ENCODE measurements around the gene CCP110. TPM values are rescaled to one million over a fixed set of nuclear protein-coding genes. Genes with fewer than 3 reads are reported as not detected.

CCP110 gene
- total RNA-seq, 1 experiment from 2014 or later = 5.4 TPM

DNA sequence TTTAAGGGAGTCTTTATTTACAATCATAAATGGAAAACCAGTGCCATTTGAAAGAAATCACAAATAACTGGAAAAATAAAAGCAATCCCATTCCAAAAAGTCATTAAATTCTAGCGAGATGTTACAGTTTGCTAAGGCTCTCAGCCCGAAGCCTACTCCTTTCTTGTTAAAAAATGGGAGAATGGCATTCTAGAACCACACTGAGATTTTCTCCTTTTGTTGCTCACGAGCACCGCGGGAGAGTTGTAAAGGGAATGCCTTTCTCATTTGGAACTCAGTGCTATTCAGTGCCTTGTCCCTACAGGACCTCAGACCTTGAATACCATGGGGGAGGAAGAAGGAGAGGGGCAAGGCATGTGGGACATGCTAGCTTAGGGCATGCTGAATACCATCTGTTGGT lies 38.1 kb upstream of the CCP110 start:
- no TSS peak for BruUV-seq (replicated peaks)
- CTCF ChIA-PET = no interaction called here

DNA sequence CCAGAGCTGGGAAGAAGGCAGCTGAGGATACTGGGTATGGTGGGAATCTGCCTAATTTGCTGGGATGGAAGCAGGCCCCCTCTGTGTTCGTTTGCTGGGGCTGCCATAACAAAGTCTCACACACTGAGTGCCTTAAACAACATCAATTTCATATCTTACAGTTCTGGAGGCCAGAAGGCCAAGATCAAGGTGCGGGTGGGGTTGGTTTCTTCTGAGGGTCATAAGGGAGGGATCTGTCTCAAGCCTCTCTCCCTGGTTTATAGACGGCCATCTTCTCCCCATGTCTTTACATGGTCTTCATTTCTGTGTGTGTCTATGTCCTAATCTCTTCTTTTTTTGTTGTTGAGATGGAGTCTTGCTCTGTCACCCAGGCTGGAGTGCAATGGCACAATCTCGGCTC lies 37.7 kb upstream of the CCP110 start:
- no peak for ATAC-seq
- CTCF ChIA-PET = no interaction called here
- H3K79me2 ChIP-seq (ENCODE audit: low read length) = no peaks in the 10 kb centered on the region

More for the DNA sequence above, 38.1 kb upstream of the CCP110 start:
- Histone ChIP-seq H3F3A (ENCODE audit: low read length, unreplicated experiment) (no peaks in the 10 kb centered on the region), H3K36me3 (ENCODE audit: low read depth, low read length) (peaks cover 6% of the 10 kb centered on the region), H3K27me3 (ENCODE audit: low read length) (no peaks in the 10 kb centered on the region), H3K4me2 (ENCODE audit: low read length) (no peak overlapping the region), H3K27ac (ENCODE audit: low read length) (no peak overlapping the region), H3K9ac (ENCODE audit: low read length) (no peak overlapping the region), H2AFZ (ENCODE audit: low read length) (no peak overlapping the region), H3K4me3 (ENCODE audit: low read length) (no peak overlapping the region), H3K9me3 (ENCODE audit: low read length) (no peaks in the 10 kb centered on the region), H3K9me2 (replicated peaks; ENCODE audit: low read length) (no peaks in the 10 kb centered on the region), H3K79me2 (ENCODE audit: low read length) (no peaks in the 10 kb centered on the region), H4K20me1 (ENCODE audit: low read length) (no peaks in the 10 kb centered on the region), H3K4me1 (ENCODE audit: insufficient read depth, low read length) (peaks cover 6% of the 10 kb centered on the region; the same call in 1 of the 2 replicates)
- DNase-seq = no peak
- no peak for TF ChIP-seq EZH2 (IDR thresholded peaks at IDR 0.05; ENCODE audit: low read length, unreplicated experiment)
- TF ChIP-seq, protein P1, sequence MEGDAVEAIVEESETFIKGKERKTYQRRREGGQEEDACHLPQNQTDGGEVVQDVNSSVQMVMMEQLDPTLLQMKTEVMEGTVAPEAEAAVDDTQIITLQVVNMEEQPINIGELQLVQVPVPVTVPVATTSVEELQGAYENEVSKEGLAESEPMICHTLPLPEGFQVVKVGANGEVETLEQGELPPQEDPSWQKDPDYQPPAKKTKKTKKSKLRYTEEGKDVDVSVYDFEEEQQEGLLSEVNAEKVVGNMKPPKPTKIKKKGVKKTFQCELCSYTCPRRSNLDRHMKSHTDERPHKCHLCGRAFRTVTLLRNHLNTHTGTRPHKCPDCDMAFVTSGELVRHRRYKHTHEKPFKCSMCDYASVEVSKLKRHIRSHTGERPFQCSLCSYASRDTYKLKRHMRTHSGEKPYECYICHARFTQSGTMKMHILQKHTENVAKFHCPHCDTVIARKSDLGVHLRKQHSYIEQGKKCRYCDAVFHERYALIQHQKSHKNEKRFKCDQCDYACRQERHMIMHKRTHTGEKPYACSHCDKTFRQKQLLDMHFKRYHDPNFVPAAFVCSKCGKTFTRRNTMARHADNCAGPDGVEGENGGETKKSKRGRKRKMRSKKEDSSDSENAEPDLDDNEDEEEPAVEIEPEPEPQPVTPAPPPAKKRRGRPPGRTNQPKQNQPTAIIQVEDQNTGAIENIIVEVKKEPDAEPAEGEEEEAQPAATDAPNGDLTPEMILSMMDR (conservative IDR thresholded peaks at IDR 0.05; ENCODE audit: low read depth, low read length) = no peak
- no peak for TF ChIP-seq EZH2phosphoT487 (IDR thresholded peaks at IDR 0.05; ENCODE audit: borderline replicate concordance, low read length)
- POLR2A ChIA-PET (ENCODE audit: unreplicated experiment) = no interaction called here
- intact Hi-C loops (cut with micrococcal nuclease) = no loop called here
- no peak for ATAC-seq

DNA sequence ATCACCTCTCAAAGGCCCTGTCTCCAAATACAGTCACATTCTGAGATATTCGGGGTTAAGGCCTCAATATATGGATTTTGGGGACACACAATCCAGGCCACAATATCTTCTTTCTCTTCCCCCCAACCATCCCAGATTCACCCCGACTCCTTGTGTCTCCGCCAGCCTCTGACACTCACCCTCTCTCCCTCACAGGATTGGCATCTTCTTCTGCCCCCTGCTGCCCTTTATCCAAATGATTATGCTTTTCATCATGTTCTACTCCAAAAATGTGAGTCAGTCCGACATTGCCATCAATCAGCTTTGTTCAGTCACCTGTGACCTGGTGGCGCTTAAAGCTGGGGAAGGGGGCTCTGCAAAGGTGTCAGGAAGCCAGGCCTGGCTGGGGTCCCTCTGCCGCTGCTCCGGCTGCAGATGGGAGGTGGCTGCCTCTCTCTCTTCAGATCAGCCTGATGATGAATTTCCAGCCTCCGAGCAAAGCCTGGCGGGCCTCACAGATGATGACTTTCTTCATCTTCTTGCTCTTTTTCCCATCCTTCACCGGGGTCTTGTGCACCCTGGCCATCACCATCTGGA lies 36.9 kb upstream of the CCP110 start:
- Histone ChIP-seq H3K79me2 (ENCODE audit: low read length) (no peaks in the 10 kb centered on the region), H3K27me3 (ENCODE audit: low read length) (no peaks in the 10 kb centered on the region), H3K36me3 (ENCODE audit: low read depth, low read length) (no peaks in the 10 kb centered on the region; the same call in 1 of the 2 replicates), H3K9me3 (ENCODE audit: low read length) (no peaks in the 10 kb centered on the region), H3K4me2 (ENCODE audit: low read length) (no peak overlapping the region), H3K27ac (ENCODE audit: low read length) (no peak overlapping the region), H3F3A (ENCODE audit: low read length, unreplicated experiment) (no peaks in the 10 kb centered on the region), H3K4me1 (ENCODE audit: insufficient read depth, low read length) (no peaks in the 10 kb centered on the region), H3K9ac (ENCODE audit: low read length) (no peak overlapping the region), H4K20me1 (ENCODE audit: low read length) (no peaks in the 10 kb centered on the region), H2AFZ (ENCODE audit: low read length) (no peak overlapping the region), H3K9me2 (replicated peaks; ENCODE audit: low read length) (no peaks in the 10 kb centered on the region), H3K4me3 (ENCODE audit: low read length) (no peak overlapping the region)
- ChIA-PET CTCF (no interaction called here), POLR2A (ENCODE audit: unreplicated experiment) (no interaction called here)
- no peak for ATAC-seq
- no peak for TF ChIP-seq EZH2 (IDR thresholded peaks at IDR 0.05; ENCODE audit: low read length, unreplicated experiment)
- TF ChIP-seq, protein P1 (conservative IDR thresholded peaks at IDR 0.05; ENCODE audit: low read depth, low read length) = peak; percentile 33
- TF ChIP-seq EZH2phosphoT487 (IDR thresholded peaks at IDR 0.05; ENCODE audit: borderline replicate concordance, low read length) = no peak
- BruUV-seq (replicated peaks) = no TSS peak
- DNase-seq = no peak
- intact Hi-C loops (cut with micrococcal nuclease) = no loop called here

More for the DNA sequence above, 37.7 kb upstream of the CCP110 start:
- POLR2A ChIA-PET (ENCODE audit: unreplicated experiment) = no interaction called here
- peaks cover 6% of the 10 kb centered on the region for H3K36me3 ChIP-seq (ENCODE audit: low read depth, low read length)
- H3K27me3 ChIP-seq (ENCODE audit: low read length) = no peaks in the 10 kb centered on the region
- 0 out of 2 replicates have a peak, but pooled peaks cover 1% of the 10 kb centered on the region for H3K4me1 ChIP-seq (ENCODE audit: insufficient read depth, low read length)
- H2AFZ ChIP-seq (ENCODE audit: low read length) = no peak overlapping the region
- intact Hi-C loops (cut with micrococcal nuclease) = no loop called here
- H3K27ac ChIP-seq (ENCODE audit: low read length) = no peak overlapping the region
- BruUV-seq (replicated peaks) = no TSS peak
- H4K20me1 ChIP-seq (ENCODE audit: low read length) = no peaks in the 10 kb centered on the region
- no peaks in the 10 kb centered on the region for H3K9me2 ChIP-seq (replicated peaks; ENCODE audit: low read length)
- no peaks in the 10 kb centered on the region for H3K9me3 ChIP-seq (ENCODE audit: low read length)
- H3F3A ChIP-seq (ENCODE audit: low read length, unreplicated experiment) = no peaks in the 10 kb centered on the region
- DNase-seq = no peak
- TF ChIP-seq, protein P1 (conservative IDR thresholded peaks at IDR 0.05; ENCODE audit: low read depth, low read length) = no peak
- TF ChIP-seq EZH2phosphoT487 (IDR thresholded peaks at IDR 0.05; ENCODE audit: borderline replicate concordance, low read length) (no peak), EZH2 (IDR thresholded peaks at IDR 0.05; ENCODE audit: low read length, unreplicated experiment) (no peak)
- H3K9ac ChIP-seq (ENCODE audit: low read length) = no peak overlapping the region
- no peak overlapping the region for H3K4me2 ChIP-seq (ENCODE audit: low read length)
- no peak overlapping the region for H3K4me3 ChIP-seq (ENCODE audit: low read length)
